ENCODE measurements around the gene ARF6.
"Not testable (repeated sequence)": the region's sequence is repeated elsewhere in the genome, so short reads cannot be mapped to it uniquely, and the experiment has no call there.

Gene ARF6

DNA sequence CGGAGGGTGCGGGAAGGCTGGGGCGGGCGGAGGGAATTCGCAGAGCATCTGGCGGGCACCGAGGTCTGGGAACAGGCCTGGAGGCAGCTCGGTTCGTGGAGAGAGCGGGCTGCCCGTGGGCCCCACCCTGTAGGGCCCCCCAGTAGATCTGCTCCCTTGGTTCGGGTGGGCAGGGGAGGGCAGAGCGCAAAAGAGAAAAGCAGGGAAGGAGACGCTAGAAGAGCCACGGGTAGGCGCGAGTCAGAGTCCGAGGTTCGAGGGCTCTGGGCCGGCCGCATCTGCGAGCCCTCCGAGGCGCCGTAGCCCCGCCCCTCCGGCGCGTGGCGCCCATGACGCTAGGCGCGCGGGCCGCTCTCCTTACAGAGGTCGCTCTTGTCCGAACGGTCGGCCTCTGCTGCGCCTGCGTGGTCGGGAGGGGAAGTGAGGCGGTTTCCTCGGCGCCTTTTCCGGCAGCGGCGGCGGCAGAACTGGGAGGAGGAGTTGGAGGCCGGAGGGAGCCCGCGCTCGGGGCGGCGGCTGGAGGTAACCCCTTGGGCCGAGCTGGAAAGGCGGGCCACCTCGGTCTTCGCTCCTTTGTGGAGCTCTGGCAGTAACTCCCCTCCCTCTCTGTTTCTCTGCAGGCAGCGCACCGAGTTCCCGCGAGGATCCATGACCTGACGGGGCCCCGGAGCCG, at the start of gene ARF6:
ARF6 (plus strand) TSS at position 447 of the 673 bp plus-strand sequence. CDS start 655 bp downstream, outside the sequence.
- peak; percentile 97 for DNase-seq

DNA sequence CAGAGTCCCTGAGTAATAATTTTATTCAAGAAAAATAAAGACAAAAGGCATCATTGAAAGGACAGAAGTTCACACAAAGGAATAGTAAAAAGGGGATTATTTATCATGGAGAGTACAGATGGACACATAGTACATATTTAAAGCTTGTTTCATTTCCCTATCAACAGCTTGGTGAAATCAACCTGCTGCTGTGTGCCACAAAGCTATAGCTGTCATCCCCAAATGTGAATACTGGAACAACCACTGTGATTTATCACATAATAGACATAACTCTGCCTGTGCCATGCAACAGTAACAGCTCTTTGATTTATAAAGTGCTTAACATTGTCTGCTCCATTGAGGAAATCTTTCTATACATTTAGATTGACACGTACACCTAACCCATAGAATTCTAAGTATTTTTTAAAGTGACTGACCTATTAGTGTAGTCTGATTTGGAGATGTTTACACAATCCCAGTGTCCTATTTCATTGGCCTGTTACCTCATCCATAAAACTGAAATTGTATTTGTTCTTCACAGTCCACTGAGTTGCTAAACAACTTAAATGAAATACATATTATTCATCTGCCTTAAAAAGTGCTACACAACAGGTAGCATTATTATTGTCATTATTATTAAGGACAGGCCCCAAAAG, 43.6 kb upstream of the ARF6 start:
- DNase-seq: no peak

DNA sequence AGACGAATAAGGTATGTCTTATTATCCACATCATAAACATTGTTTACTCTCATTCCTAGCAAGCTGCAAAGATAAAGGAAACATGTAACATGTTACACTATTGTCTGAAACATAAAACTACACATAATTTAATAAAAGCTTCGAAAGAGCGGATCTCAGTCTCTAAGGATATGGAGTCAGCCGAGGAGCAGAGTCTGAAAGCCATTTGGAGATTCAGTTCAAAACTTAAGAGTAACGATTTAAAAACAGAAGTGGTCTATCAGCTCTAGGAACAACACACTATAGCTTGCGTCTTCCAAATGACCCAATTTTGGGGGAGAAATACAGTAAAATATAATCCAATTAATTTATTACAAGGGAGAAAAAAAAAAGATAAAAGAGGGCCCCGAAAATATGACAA, 41.1 kb upstream of the ARF6 start:
- DNase-seq: no peak

DNA sequence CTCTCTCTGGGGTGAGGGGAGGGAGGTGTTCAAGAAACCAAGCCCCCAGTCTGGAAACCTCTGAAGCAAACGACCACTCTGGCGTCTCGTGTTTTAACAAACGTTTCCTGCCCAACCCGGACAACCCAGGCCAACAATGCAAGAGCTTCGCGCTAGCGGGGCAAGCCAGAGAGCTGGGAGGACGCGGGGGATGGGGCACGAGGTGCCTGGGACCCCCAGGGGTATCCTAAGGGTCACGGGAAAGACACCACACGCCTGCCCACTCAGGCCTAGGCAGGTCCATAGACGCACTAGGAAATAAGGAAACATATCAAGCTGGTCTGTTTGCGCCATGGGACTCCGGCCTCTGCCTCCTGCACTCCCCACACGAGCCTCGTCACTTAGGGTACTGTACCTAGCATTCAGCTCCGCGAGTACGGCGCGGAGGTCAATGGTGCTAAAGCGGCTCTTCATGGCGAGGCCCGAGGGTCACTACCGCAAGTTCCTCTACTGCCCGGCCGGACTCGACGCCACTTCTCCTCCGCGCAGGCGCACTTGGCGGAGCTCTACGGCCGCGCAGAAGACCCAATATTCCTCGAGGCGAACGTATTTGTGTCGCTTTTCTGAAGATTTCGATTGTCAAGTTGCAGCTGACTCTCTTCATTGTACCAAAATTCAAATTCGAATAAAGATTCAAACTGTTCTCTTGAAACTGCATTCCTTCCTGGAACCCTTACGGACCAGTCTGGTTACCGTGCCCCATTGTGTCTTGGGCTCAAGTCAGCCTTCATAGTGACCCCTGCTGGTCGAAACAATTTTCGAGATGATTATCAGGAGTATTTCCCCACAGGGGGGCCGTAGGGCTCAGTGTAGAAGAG, 40.4 kb upstream of the ARF6 start, which contains the start of gene NEMF:
NEMF (minus strand) TSS at position 488 of the 857 bp plus-strand sequence; CDS start at position 453, 35 bp downstream.
- DNase-seq: peak; percentile 80

DNA sequence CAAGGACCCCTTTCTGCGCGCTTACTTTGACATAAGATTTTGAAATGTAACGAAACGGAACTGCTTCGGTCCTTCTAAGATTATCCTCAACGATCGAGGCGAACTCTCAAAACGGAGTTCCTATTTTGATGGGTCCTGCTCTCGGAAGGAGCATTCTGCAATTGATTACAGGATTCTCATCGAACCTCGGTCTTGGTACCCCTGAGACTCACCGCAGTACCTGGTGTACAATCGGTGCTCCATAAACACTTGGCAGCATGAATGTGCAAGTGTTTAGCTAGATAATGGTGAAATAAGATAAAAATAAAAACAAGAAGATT, 39.8 kb upstream of the ARF6 start:
- DNase-seq: no peak

DNA sequence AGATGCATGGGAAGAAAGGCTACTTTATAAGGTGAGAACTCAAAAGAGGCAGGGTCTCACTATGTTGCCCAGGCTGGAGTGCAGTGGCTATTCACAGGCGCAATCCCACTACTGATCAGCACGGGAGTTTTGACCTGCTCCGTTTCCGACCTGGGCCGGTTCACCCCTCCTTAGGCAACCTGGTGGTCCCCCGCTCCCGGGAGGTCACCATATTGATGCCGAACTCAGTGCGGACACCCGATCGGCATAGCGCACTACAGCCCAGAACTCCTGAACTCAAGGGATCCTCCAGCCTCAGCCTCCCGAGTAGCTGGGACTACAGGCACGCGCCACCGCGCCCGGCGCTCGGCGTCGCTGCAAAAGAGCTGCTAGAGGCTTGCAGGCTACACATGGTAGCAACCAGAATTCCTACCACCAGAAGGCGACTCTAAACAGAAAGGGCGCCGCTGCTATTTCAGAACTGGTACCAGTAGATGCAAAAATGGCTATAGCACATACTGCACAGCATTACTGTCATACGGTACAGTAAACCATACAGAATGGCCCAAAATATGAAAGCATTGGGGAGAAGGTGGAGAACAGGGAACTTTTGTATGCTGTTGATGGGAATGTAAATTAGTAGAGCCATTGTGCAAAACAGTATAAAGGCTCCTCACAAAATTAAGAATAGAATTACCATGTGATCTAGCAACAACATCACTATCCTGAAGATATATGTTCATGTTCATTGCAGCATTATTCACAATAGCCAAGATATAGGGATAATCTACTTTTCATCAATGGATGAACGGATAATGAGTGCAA, 39.1 kb upstream of the ARF6 start:
- DNase-seq: peak; percentile 69

DNA sequence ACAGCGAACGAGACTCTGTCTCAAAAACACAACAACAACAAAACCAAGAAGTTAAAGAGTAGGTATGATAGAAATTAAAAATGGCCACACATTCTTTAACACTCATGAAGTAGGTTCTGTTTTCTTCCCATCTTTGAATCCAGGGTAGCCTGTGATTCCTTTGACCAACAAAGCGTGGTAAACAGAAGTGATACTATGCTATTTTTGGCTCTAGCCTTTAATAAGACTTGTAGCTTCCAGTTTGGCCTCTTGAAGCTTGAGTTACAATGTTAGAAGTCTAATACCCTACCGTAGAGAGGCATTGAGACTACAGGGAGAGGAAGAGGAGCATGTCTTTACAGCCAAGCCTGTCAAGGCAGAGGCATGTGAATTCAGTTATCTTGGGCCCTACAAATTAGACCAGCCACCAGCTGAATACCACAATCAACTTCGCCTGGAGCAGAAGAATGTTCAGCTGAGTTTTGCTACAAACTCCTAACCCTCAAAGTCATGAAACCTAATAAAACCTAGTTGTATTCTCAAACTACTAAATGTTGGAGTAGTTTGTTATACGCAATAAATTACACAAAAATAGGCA, 35.4 kb upstream of the ARF6 start:
- no peak for DNase-seq

DNA sequence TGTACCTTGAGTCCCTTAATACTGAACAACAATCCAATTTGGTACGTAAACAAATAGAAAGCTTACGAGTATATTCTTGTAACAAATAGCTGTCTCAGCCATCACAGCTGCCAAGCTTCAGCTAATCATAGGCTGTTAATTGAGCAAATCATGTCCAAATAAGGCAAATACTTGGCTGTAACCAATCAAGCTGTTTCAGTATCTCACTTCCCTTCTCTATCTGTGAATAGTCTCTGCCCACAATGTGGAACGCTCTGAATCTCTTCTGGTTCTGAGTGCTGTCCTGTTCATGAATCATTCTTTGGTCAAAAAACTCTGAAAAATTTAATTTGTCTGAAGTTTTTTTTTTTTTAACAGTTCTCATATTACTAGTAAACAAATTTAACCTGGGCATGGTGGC, 34.5 kb upstream of the ARF6 start:
- no peak for DNase-seq

DNA sequence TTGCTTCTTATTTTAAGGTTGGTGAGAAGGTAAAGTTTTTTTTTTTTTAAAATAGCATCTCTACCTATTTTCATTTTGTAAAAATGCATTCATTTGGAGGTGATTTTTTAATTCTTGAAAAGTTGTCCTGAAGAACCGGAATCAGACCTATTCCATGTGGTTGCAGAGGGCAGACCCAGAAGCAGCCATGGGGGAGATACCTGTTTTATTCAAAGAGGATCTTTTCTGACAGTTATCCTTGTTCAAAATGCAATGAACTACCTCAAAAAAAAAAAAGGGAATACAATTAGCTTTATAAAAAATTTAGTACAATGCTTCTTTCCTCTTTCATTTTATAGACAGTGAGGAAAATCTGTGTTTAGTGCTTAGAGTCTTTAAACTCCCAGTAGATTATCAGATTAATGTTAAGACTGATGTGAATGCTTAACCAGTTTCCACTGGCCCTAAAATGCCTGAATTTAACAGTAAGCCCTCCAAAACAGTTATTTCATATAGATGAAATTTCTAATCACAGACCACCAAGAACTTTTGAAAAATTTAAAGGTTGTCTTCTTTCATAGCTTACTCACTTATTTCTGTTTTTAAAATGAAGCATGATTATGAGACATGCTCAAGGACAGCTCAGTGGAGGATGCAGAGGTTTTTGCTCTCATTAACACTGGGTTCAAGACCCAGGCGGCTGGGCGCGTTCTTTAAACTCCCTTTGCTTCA, 31.7 kb upstream of the ARF6 start:
- DNase-seq: no peak

DNA sequence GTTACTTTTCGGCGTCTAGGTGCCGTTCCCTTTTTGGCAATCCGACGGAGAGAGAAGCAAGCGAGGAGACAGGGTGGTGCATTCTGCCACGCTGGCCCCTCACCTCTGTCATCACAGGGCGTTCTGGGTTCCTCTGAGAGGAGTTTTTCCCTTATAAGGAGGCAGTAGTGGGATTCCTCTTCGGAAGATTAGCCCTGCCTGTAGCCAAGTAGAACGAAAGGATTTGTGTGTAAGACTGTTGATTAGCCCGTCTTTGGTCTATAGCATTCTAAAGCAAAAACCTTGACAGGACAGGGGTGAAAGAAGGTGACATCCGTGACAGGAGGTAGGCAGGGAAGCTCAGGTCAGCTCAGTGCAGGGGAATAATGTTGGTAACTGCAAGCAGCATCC, 31.2 kb upstream of the ARF6 start:
- peak; percentile 50 for DNase-seq

DNA sequence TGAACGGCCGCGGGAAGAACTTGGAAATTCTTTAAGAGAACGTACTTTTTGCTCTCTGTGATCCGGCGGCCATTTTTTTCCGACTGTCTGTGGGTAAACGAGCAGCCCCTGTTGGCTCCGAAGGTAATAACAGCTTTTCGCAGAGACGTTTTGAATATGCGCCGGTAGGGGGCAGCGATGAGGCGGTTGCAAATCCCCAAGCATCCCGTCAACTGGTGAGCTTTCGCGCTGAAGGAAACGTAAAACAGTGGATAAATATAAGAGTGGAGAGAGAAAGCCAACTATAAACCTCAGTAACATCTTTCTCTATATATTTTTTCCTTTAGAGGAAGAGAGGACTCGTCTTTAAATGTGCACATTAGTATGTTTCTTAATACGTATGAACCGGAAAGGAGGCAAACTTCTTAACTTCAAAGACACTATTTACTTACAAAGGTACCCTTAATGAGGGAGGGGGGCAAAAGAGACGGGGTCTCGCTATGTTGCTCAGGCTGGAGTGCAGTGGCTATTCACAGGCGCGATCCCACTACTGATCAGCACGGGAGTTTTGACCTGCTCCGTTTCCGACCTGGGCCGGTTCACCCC, 30.7 kb upstream of the ARF6 start:
- DNase-seq: peak; percentile 83

DNA sequence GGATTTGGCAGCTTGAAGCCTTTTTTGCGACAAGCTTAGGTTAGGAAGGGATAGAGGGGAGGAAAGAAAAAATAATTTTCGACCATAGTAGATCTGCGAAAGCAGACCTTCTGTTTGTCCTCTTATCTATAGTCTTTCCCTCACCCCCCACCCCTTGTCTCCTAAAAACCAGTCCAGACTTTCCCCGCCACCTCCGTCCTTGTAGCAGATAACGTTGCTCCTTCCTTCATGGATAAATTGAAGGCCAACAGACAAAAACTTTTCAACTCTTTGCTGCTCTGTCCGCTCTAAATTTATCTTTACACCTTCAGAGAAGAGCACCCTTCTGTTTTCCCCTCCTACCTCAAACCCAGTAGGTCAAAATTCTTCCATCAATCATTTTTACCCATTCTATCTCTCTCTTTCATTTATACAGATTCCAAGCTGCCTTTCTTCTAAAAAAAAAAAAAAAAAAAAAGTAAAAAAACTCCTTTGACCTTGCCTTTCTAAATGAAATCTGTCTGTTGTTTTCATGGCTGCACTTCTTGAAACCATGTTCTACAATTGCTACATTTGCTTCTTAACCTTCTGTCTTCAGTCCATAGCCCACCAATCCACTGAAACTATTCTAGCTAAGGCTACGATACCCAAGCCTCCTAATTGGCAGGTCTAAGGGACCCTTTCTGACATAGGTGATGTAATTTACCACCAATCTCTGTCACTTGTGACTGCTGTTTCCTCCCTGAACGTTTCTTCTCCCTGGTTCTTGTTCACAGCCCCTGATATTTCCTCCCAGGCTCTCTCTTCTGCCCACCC, 29.2 kb upstream of the ARF6 start:
- DNase-seq: no peak

DNA sequence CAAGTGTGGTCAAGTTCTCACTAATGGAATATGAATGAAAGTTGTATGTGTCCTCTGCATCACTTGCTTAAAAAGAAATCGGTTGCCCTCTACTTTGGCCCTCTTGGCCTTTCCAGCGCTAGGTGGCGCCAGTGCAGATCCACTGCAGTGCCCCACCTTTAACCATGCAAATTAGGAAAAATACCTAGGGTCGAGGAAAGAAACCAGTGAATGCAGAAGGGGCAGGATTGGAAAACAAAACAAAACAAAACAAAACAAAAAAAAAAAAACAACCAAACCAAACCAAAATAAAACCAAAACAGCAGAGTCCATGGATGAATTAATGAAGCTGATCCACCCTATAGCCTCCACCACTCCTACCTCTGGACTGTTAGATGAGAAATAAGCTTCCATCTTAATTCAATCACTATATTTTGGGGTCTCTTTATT, 27.4 kb upstream of the ARF6 start:
- peak; percentile 79 for DNase-seq

DNA sequence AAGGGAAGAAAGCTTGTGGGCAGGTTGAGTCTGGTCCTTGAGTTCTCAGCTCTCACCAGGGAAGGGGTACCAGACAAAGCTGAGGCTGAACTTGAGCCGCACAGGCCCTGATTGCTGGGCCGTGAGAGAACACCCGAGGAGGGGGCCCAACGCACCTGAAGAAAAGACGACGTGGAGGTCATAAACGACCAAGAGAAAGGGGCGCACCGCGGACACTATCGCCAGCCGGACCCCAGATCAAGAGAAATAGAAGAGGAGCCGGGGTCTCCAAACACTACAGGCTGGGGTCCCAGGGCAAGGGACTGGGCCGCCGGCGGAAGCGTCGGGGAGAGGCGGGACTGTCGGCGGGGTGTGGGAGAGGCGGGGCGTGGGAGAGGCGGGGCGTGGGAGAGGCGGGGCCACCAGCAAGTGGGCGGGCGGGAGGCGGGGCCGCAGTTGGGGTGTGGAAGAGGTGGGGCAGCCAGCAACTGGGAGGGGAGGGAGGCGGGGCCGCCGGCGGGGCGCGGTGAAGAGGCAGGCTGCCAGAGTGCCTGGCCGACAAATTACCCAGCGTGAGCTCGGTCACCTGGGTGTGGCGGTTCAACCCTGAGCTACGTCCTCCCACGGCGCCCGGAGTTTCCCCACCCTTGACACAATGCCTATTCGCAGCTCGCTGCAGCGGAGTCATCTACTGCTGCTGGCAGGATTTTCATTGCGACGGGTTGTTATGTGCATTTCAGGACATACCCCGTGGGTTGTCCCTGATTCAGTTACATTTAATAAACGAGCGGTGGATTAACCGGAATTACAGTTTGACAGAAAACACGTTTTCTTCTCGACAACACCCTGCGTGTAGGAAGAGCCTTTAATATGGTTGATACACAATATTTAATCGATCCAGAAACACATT, 24.8 kb upstream of the ARF6 start:
- peak; percentile 98 for DNase-seq

DNA sequence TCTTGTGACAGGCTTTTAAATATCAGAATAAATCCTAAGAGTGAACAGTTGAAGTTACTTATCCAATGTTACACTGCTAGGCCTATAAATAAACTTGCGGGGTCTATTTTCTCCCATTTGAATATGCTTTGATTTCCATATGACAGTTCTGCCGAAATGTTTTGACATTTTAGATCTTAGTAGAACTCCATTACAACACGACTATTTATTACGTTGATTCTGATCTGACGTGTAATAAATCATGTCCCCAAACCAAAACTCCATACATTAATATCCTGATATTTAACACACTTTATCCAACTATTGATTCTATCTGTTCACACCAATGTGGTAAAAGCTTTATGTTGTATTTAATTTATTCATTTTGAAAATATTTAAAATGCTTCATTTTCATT, 24.2 kb upstream of the ARF6 start:
- no peak for DNase-seq

DNA sequence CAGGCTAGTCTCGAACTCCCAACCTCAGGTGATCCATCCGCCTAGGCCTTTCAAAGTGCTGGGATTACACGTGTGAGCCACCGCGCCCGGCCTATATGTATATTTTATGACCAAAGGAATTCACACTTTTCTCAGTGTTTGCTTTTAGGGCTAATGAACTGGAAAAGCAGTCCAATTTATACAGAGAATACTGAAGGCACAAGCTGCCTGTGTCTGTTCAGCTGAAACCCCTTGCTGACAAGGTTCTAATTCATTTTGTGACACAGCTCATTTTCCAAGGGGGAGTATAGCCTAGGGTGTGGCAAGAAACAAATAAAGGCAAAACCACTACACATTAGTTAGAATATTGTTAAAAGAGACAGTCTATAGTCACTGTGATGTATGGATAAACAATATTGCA, 22.0 kb upstream of the ARF6 start:
- DNase-seq: no peak

DNA sequence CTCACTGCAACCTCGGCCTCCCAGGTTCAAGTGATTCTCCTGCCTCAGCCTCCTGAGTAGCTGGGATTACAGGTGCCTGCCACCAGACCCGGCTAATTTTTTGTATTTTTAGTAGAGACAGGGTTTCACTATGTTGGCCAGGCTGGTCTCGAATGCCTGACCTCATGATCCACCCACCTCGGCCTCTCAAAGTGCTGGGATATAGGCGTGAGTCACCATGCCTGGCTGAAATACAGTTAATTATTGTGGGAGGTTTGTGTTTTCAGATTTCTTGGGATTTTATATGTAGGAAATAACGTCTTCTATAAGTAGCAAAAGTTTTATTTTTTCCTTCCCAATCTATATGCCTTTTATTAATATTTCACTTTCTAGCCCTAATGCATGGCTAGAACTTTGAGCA, 19.3 kb upstream of the ARF6 start:
- not testable (repeated sequence) for DNase-seq

DNA sequence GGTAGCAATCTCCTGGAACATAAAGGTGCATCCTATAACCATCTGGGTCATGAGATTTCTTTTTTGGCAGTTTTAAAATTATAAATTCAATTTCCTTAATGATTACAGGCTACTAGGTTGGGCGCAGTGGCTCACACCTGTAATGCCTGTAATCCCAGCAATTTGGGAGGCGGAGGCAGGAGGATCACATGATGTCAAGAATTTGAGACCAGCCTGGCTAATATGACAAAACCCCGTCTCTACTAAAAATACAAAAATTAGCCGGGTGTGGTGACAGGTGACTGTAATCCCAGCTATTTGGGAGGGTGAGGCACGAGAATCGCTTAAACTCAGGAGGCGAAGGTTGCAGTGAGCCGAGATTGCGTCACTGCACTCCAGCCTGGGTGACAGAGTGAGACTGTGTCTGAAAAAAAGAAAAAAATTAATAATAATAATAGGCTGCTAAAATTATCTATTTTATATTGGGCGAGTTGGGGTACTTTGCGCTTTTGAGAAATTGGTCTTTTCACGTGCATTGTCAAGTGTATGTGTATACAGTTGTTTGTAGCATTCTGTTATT, 17.2 kb upstream of the ARF6 start:
- no peak for DNase-seq

DNA sequence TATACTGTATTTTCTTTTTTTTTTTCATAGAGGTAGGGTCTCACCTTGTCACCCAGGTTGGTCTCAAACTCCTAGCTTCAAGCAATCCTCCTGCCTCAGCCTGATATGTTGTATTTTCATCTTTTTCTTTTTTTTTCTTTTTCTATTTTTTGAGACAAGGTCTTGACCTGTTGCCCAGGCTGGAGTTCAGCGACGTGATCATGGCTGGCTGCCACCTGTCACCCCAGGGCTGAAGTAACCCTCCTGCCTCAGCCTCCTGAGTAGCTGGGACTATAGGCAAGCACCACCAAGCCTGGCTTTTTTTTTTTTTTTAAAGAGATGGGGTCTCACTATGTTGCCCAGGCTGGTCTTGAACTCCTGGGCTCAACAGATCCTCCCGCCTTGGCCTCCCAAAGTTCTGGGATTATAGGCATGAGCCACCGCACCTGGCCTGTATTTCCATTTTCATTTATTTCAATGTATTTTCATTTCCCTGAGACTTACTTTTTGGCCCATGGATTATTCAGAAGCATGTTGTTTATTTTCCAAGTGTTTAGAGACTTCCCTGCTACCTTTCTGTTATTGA, 16.2 kb upstream of the ARF6 start:
- no peak for DNase-seq

All from activated gamma-delta T cell treated with Interleukin-2 at 50 U/mL for 16 hours (primary cell).